IMR-90 (cell line): ENCODE measurements around the gene MEIS1. TPM values are rescaled to one million over a fixed set of nuclear protein-coding genes. Genes with fewer than 3 reads are reported as not detected.

Experiments
- ATAC-seq: fragments of 200-7000 bp; cut with Tn5 transposase; 2 replicates; pipeline ENCODE4 v1.9.1; 2020; ENCODE audit warnings: low read depth, mild to moderate bottlenecking, moderate library complexity
- BruUV-seq: library from RNA; stranded (reverse); fragments of 400-500 nt; replicated peaks from 2 replicates; lab custom pipeline; 2021; lab: Mats Ljungman, UMichigan
- CTCF ChIA-PET: fragments of 300-600 bp; formaldehyde crosslinking; extraction: SDS; loops from one replicate; lab custom pipeline; 2021; ENCODE audit warnings: antibody characterized with exemption; lab: Yijun Ruan, JAX
- POLR2A ChIA-PET: fragments of 300-600 bp; sonication (Branson Sonifier 250); formaldehyde crosslinking; loops from one replicate; lab custom pipeline; 2022; ENCODE audit warnings: antibody characterized with exemption; ENCODE audit not compliant: unreplicated experiment; lab: Charles Lee
- DNase-seq: peaks from one replicate; pipeline ENCODE4 v3.0.0; 2013
- H2AFZ ChIP-seq: replicated peaks from 2 replicates; pipeline ENCODE3; 2013; ENCODE audit warnings: low read length, mild to moderate bottlenecking; ENCODE audit not compliant: poor library complexity
- H2AK5ac ChIP-seq: 2 replicates; pipeline ENCODE4 v1.6.1; 2013; ENCODE audit warnings: low read depth, low read length, inconsistent platforms
- H2AK9ac ChIP-seq: replicated peaks from 2 replicates; pipeline ENCODE3; 2013; ENCODE audit warnings: mild to moderate bottlenecking, low read depth, low read length, moderate library complexity; ENCODE audit not compliant: poor library complexity
- H2BK120ac ChIP-seq: 2 replicates; pipeline ENCODE4 v1.6.1; 2013; ENCODE audit warnings: low read depth, low read length, inconsistent platforms
- H2BK15ac ChIP-seq: 3 replicates; pipeline ENCODE4 v1.6.1; 2013; ENCODE audit warnings: low read depth, low read length, inconsistent platforms
- H2BK20ac ChIP-seq: 2 replicates; pipeline ENCODE4 v1.6.1; 2013; ENCODE audit warnings: low read depth, mild to moderate bottlenecking, inconsistent platforms, low read length, moderate library complexity
- H2BK5ac ChIP-seq: 2 replicates; pipeline ENCODE4 v1.6.1; 2013; ENCODE audit warnings: mild to moderate bottlenecking, low read depth, low read length, inconsistent platforms; ENCODE audit not compliant: poor library complexity, severe bottlenecking
- H3K14ac ChIP-seq: replicated peaks from 2 replicates; pipeline ENCODE4 v1.6.1; 2013; ENCODE audit warnings: low read depth, low read length, inconsistent platforms
- H3K18ac ChIP-seq: 2 replicates; pipeline ENCODE4 v1.6.1; 2013; ENCODE audit warnings: low read depth, low read length, control low read depth
- H3K23ac ChIP-seq: 2 replicates; pipeline ENCODE4 v1.6.1; 2013; ENCODE audit warnings: low read depth, low read length, inconsistent platforms
- H3K27ac ChIP-seq: 2 replicates; pipeline ENCODE4 v1.5.1; 2013; ENCODE audit warnings: mild to moderate bottlenecking, control low read depth, low read length; ENCODE audit not compliant: insufficient read depth
- H3K27me3 ChIP-seq: 2 replicates; pipeline ENCODE4 v1.6.1; 2013; ENCODE audit warnings: low read length; ENCODE audit not compliant: control insufficient read depth, insufficient read depth
- H3K36me3 ChIP-seq: 2 replicates; pipeline ENCODE4 v1.6.1; 2013; ENCODE audit warnings: low read length, mixed read lengths; ENCODE audit not compliant: control insufficient read depth, insufficient read depth
- H3K4ac ChIP-seq: 2 replicates; pipeline ENCODE4 v1.6.1; 2013; ENCODE audit warnings: low read depth, low read length, inconsistent platforms
- H3K4me1 ChIP-seq: 2 replicates; pipeline ENCODE4 v1.6.1; 2013; ENCODE audit warnings: low read length, mixed read lengths; ENCODE audit not compliant: control insufficient read depth, insufficient read depth
- H3K4me2 ChIP-seq: 2 replicates; pipeline ENCODE4 v1.6.1; 2013; ENCODE audit warnings: low read depth, mild to moderate bottlenecking, control low read depth, low read length, moderate library complexity
- H3K4me3 ChIP-seq: 2 replicates; pipeline ENCODE4 v1.5.1; 2013; ENCODE audit warnings: low read depth, mild to moderate bottlenecking, control low read depth, low read length, moderate library complexity; ENCODE audit not compliant: insufficient read depth
- H3K56ac ChIP-seq: 2 replicates; pipeline ENCODE4 v1.6.1; 2013; ENCODE audit warnings: low read length, inconsistent platforms; ENCODE audit not compliant: insufficient read depth; ENCODE audit errors: extremely low read depth
- H3K79me1 ChIP-seq, 2 experiments: 2 replicates each; pipeline ENCODE4 v1.6.1; 2013; ENCODE audit warnings: low read length in 2 of 2, inconsistent platforms in 1 of 2, low read depth in 1 of 2
- H3K9ac ChIP-seq: 2 replicates; pipeline ENCODE4 v1.6.1; 2013; ENCODE audit warnings: low read depth, low read length, control low read depth
- H3K9me1 ChIP-seq: 2 replicates; pipeline ENCODE4 v1.6.1; 2013; ENCODE audit warnings: low read length, inconsistent platforms; ENCODE audit not compliant: insufficient read depth
- H3K9me3 ChIP-seq: 2 replicates; pipeline ENCODE4 v1.6.1; 2013; ENCODE audit warnings: low read length; ENCODE audit not compliant: control insufficient read depth, insufficient read depth
- H4K20me1 ChIP-seq: 2 replicates; pipeline ENCODE4 v1.6.1; 2013; ENCODE audit warnings: low read length, inconsistent platforms; ENCODE audit not compliant: insufficient read depth
- H4K5ac ChIP-seq: 2 replicates; pipeline ENCODE4 v1.6.1; 2013; ENCODE audit warnings: mild to moderate bottlenecking, low read depth, low read length, control low read depth
- H4K8ac ChIP-seq, 2 experiments: 2 replicates each; pipeline ENCODE4 v1.6.1; 2013; ENCODE audit warnings: low read depth in 2 of 2, low read length in 2 of 2, control low read depth in 1 of 2, inconsistent platforms in 1 of 2
- H4K91ac ChIP-seq: 2 replicates; pipeline ENCODE4 v1.6.1; 2013; ENCODE audit warnings: low read depth, low read length, inconsistent platforms; ENCODE audit not compliant: insufficient read depth
- CEBPB ChIP-seq: IDR thresholded peaks from 2 replicates; pipeline ENCODE4 v1.6.1; 2012; ENCODE audit warnings: low read depth, low read length, improper control_type of control experiment
- CHD1 ChIP-seq: IDR thresholded peaks from 2 replicates; pipeline ENCODE4 v1.6.1; 2012; ENCODE audit warnings: low read depth, low read length, improper control_type of control experiment
- CTCF ChIP-seq: conservative IDR thresholded peaks from 2 replicates; pipeline ENCODE4 v1.5.1; 2012; ENCODE audit warnings: mild to moderate bottlenecking, low read depth, low read length, improper control_type of control experiment
- ELK1 ChIP-seq: fragments of 150-350 bp; IDR thresholded peaks from 2 replicates; pipeline ENCODE4 v1.6.1; 2016; ENCODE audit warnings: low read depth, mild to moderate bottlenecking, low read length, moderate library complexity, borderline replicate concordance
- FOS ChIP-seq: fragments of 150-350 bp; IDR thresholded peaks from 2 replicates; pipeline ENCODE4 v1.6.1; 2016; ENCODE audit warnings: low read depth, low read length
- MAFK ChIP-seq: IDR thresholded peaks from 2 replicates; pipeline ENCODE4 v1.6.1; 2012; ENCODE audit warnings: low read depth, low read length, improper control_type of control experiment
- MAZ ChIP-seq: IDR thresholded peaks from 2 replicates; pipeline ENCODE4 v1.6.1; 2012; ENCODE audit warnings: low read depth, mild to moderate bottlenecking, low read length, improper control_type of control experiment, moderate library complexity, borderline replicate concordance
- MXI1 ChIP-seq: IDR thresholded peaks from 2 replicates; pipeline ENCODE4 v1.6.1; 2012; ENCODE audit warnings: low read depth, mild to moderate bottlenecking, low read length, moderate library complexity, borderline replicate concordance
- POLR2A ChIP-seq: IDR thresholded peaks from 2 replicates; pipeline ENCODE4 v1.6.1; 2012; ENCODE audit warnings: mild to moderate bottlenecking, low read depth, low read length
- RAD21 ChIP-seq: IDR thresholded peaks from 2 replicates; pipeline ENCODE4 v1.6.1; 2012; ENCODE audit warnings: low read length, improper control_type of control experiment
- RCOR1 ChIP-seq: IDR thresholded peaks from 2 replicates; pipeline ENCODE4 v1.6.1; 2012; ENCODE audit warnings: mild to moderate bottlenecking, low read length, improper control_type of control experiment; ENCODE audit not compliant: insufficient replicate concordance
- RFX5 ChIP-seq: IDR thresholded peaks from 2 replicates; pipeline ENCODE4 v1.8.0; 2012; ENCODE audit warnings: low read depth, mild to moderate bottlenecking, low read length, moderate library complexity
- SMC3 ChIP-seq: fragments of 150-350 bp; IDR thresholded peaks from 2 replicates; pipeline ENCODE4 v1.6.1; 2016; ENCODE audit warnings: low read depth, mild to moderate bottlenecking, antibody characterized with exemption, low read length, moderate library complexity
- USF2 ChIP-seq: fragments of 150-350 bp; IDR thresholded peaks from 2 replicates; pipeline ENCODE4 v1.6.1; 2017; ENCODE audit warnings: mild to moderate bottlenecking, antibody characterized with exemption, low read length, low read depth
- WGBS, 2 experiments: methylation state at CpG; one replicate each; pipeline versions ENCODE4 v1.1.5 to v1.1.7; 2013; ENCODE audit warnings: missing lambda C conversion rate in 2 of 2; ENCODE audit not compliant: insufficient read length in 1 of 2; ENCODE audit errors: extremely low coverage in 2 of 2; 5-methylcytosine and 5-hydroxymethylcytosine counted together
- dilution Hi-C: fragments of 300-500 bp; cut with HindIII; formaldehyde crosslinking; loops from one replicate; pipeline ENCODE4 v1.14.3; 2018; ENCODE audit warnings: low sequenced_read_pairs; ENCODE audit not compliant: unreplicated experiment
- in situ Hi-C: fragments of 300-500 bp; cut with MboI; formaldehyde crosslinking; loops from 3 replicates; pipeline ENCODE4 v1.14.3; 2019; ENCODE audit warnings: low sequenced_read_pairs, inconsistent platforms, mixed read lengths
- intact Hi-C: fragments of 100-400 bp; cut with micrococcal nuclease; formaldehyde crosslinking; loops from 2 replicates; pipeline ENCODE4 v1.10.0; 2022
- polyA plus RNA-seq, 3 experiments: library from polyadenylated mRNA; depleted of rRNA; stranded (reverse); fragments of >200 nt; gene quantifications; 2 replicates each; pipeline ENCODE4 v1.2.3, GENCODE V29; 2012; ENCODE audit warnings: low replicate concordance in 1 of 3
- total RNA-seq: library from RNA; depleted of rRNA; stranded (reverse); fragments of >200 nt; gene quantifications from 2 replicates; pipeline ENCODE4 v1.2.3, GENCODE V29; 2012

The MEIS1 gene
- total and polyA plus RNA-seq, 2 of the 4 experiments (the other 2 are of a cell fraction): 54.4 to 157 TPM

- H3K4me1 ChIP-seq: peaks cover 13% of the 10 kb centered on the region
- no peak overlapping the region for H3K4me2 ChIP-seq
- H4K91ac ChIP-seq: no peak overlapping the region
- H4K5ac ChIP-seq: no peak overlapping the region
- no peak overlapping the region for H2BK20ac ChIP-seq
- no peak overlapping the region for H3K56ac ChIP-seq
- WGBS, 2 experiments: no CpG with 5 or more reads among the region's 6 CpGs
- no TSS peak for BruUV-seq
- no peaks in the 10 kb centered on the region for H3K9me3 ChIP-seq
- no peaks in the 10 kb centered on the region for H3K27me3 ChIP-seq
- H4K8ac ChIP-seq: no peak overlapping the region
- no peak overlapping the region for H2BK5ac ChIP-seq
- no peak overlapping the region for H2AK9ac ChIP-seq
- H3K23ac ChIP-seq: no peak overlapping the region
- POLR2A ChIA-PET: no interaction called here
- no peak for ATAC-seq
- intact Hi-C loops (no loop called here), dilution Hi-C loops (no loop called here), in situ Hi-C loops (loop anchor here (10.0 to 25.0 kb wide), 4 partner anchors 259 to 1452 kb away; no protein-coding TSS in a partner anchor)
- H2AK5ac ChIP-seq: no peak overlapping the region
- H3K18ac ChIP-seq: no peak overlapping the region
- CTCF ChIA-PET: no interaction called here
- TF ChIP-seq USF2 (no peak), CTCF (no peak), ELK1 (no peak), MXI1 (no peak), MAFK (no peak), FOS (no peak), RAD21 (no peak), RCOR1 (no peak), CEBPB (no peak), CHD1 (no peak), SMC3 (no peak), RFX5 (no peak), POLR2A (no peak), MAZ (no peak)
- peaks cover 4 to 22% of the 10 kb centered on the region in 2 experiments; a peak in 3 of 4 replicates for H3K79me1 ChIP-seq
- H3K9me1 ChIP-seq: 0 out of 2 replicates have a peak, but pooled peaks cover 6% of the 10 kb centered on the region
- H3K27ac ChIP-seq: no peak overlapping the region
- H2BK120ac ChIP-seq: no peak overlapping the region
- H3K4ac ChIP-seq: no peak overlapping the region
- no peaks in the 10 kb centered on the region for H3K36me3 ChIP-seq
- H3K9ac ChIP-seq: no peak overlapping the region
- no peaks in the 10 kb centered on the region for H4K20me1 ChIP-seq
- no peak overlapping the region for H2BK15ac ChIP-seq
- no peak overlapping the region for H2AFZ ChIP-seq
- no peak overlapping the region for H3K14ac ChIP-seq
- no peak overlapping the region for H3K4me3 ChIP-seq
- no peak for DNase-seq
Observed at GRCh38 chr2:66585587-66585986, 150.7 kb downstream of the MEIS1 start.
